GM19193 (cell line): ENCODE measurements around the gene ATP6V0E1.
A peak's percentile ranks its signal among the peaks of the same experiment; 100 is the strongest.

Source experiments
- POLR2A ChIP-seq: IDR thresholded peaks from 4 replicates; pipeline ENCODE4 v1.6.1; 2011; ENCODE audit not compliant: insufficient read depth, insufficient read length; ENCODE audit errors: extremely low read depth

The ATP6V0E1 gene

DNA sequence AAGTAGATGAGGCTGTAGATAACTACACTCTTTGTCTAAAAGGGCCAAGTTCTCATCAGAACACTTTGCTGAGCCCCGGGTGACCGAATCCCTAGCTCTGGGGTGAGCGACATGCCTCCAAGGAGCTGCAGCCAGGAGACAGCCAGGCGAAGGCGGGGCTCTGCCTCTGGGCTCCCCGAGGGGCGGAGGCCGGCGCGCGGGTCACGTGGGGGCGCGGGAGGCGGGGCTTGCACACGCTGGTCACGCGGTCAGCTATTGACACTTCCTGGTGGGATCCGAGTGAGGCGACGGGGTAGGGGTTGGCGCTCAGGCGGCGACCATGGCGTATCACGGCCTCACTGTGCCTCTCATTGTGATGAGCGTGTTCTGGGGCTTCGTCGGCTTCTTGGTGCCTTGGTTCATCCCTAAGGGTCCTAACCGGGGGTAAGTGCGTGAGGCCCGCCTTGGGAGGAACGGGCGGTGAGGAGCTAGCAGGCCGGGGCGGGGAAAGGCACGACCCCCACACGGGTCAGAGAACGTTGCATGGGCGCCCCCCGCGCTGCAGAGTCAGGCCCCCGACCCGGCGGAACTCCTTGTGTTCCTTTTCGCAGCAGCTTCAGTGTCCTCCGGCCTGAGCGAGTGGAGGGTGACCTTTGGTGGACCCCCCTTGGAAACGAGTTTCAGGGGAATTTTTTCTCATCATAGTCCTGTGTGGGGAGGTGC, at the start of gene ATP6V0E1:
Gene ATP6V0E1 (plus strand): TSS at position 230 of the 702 bp plus-strand sequence. CDS start 90 bp downstream, at position 320.
- peak; percentile 91 for TF ChIP-seq POLR2A

DNA sequence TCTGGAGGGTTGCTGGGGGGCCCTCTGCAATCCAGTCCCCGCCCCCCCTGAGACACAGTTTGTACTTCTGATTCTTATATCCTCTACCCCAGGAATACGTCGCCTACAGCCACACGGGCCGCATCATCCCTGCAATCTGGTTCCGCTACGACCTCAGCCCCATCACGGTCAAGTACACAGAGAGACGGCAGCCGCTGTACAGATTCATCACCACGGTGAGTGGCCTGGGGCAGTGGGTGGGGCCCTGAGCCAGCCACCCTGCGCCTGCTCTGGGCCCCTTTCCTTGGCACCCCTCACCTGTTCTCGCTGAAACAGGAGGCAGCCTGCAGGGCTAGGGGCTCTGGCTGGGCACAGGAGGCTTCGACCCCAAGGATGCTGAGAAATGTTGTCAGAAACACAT, 48.5 kb upstream of the ATP6V0E1 start:
- TF ChIP-seq POLR2A = no peak

DNA sequence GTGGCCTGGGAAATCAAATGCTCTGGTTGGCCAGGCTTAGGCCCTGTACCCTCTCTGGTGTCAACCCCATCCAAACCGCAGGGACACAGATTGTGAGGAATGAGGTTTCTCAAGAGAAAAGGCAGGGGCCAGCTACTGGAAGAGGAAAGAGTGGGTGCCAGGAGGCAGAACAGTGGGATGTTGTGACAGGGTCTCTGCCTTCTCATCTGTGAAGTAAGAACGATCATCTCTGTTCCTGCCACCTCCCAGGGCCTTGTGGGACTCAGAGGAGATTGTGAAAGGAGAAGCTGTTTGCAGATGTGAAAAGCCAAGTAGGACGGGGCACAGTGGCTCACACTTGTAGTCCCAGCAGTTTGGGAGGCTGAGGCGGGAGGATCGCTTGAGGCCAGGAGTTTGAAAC, 47.2 kb upstream of the ATP6V0E1 start:
- TF ChIP-seq POLR2A = no peak

DNA sequence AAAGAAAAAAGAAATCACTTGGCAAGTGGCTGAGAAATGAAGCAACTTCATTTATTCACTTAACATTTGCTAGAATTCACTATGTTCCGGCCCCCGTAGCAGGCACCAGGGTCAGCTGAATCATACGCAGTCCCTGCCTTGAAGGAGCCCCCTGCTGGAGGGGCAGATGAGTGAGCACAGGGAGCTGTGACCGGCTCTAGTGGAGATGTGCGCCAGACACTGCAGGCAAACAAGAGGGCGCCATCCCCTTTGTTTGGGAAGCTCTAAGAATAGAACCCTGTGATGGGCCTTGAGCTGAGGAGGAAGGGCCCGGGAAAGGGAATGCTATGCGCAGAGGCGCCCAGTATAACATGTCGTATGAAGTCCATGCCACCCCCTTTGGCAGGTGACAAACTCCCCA, 44.5 kb upstream of the ATP6V0E1 start:
- TF ChIP-seq POLR2A = no peak

DNA sequence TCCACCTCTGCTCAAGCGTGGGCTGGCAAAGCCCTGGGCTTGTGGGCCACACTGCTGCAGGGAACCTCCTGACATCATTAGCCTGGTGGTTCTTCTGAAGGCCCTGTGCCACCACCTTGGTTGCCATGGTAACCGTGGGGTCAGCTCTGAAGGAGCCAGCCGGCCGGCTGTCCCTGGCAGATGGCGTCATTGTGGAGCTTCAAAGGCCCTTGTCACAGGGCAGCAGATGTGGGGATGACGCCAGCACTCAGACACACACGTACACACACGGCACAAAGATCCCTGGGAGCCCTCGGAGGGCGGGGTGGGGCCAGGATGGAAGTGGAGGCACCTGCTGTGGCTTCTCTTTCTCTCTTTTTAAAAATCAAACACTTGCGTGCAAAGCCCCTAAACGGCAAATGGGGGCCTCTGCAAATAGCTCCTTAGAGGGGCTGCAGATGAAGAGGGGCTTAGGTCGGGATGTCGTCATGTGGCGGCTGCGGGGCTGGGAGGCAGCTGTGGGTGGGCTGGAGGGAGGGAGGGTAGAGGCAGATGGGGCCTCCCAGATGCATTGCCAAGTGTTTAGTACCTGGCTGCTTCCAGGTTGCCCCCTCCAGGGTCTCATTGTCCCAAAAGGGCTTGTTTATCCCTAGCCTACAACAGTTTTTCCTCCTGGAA, 43.8 kb upstream of the ATP6V0E1 start:
- no peak for TF ChIP-seq POLR2A

DNA sequence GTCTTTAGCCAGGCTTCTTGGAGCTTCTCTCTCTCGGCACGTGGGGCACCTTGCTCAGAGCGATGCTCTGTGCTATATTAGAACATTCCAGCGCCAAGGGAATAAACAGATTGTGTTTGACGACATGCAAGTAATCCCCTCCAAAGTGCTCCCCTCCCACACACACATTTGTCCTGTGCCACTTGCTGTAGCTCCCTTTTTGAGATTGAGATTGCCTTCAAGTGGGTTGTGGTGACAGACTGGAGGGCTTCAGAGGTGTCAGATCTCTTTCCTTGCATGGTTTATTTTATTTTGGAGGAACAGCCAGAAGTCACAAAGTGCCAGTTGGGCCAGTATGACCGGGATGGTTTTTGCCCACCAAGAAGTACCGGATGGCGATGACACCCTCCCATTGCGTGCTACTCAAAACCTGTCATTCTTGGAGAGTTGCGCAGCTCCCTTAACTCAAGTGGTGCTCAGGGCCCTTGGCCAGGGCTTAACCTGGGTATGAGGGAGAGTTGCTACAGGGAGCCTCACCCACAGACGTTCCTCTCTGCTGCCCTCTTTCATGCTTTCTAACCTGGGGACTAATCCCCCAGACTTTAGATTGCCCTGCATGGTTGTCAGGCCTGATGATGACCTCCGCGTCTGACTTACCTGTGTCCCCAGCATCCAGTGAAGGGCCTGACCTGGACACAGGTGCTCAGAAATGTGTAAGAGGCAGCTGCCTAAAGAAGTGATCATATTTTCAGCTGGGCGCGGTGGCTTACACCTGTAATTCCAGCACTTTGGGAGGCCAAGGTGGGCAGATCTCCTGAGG, 43.1 kb upstream of the ATP6V0E1 start:
- TF ChIP-seq POLR2A = no peak

DNA sequence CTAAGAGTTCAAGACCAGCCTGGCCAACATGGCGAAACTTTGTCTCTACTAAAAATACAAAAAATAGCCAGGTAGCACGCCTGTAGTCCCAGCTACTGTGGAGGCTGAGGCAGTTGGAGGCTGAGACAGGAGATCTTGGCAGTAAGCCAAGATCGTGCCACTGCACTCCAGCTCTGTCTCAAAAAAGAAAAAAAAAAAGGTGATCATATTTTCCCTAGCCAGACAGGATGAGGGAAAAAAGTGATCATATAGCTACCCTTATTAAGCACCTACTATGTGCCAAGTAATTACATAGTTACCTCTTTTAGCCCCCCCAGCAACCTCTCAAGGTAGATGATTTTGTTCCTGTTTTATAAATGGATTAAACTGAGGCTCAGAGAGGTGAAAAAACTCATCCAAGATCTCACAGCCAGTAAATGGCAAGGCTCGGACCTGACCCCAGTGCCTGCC, 42.5 kb upstream of the ATP6V0E1 start:
- no peak for TF ChIP-seq POLR2A

DNA sequence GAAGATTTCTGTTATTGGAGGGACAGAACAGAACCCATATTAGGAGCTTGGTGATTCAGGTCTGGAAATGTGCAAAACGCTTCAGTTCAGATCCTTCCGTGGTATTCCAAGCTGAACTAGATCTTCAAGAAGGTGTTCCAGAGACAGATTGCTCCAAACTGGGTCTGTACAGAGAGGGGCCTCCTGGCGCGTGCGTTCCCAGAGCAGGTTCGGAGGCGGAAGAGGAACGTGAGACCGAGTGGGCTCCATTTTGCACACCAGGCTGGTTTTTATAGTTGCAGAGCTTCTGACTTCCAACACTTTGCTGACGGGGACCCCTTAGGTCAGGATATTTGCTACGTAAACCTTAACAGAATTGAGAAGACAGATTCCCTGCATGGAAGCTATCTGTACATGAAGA, 41.0 kb upstream of the ATP6V0E1 start:
- no peak for TF ChIP-seq POLR2A

DNA sequence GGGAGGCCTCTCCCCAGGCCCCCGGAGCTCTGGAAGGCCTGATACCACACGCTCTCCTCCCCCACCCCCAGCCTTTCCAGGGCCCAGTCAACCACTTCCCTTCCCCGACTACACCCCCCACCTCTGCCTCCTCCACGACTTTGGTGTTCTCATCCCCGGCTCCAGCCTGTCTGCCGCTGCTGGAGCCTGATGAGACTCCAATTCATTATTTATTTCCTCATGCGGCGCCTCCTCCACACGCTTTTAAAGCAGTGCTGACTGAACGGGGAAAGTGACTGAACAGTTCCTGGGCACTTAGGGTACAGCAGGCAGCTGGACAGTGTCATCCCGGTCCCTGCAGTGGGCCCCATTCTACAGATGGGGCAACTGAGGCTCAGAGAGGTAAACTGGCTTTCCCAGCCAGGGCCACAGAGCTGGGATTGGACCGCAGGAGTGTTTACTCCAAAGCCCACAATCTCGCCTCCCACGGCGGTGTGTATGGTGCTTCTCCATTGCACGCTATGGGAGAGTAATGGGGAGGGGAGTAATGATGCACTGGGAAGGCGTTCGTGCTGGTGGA, 40.2 kb upstream of the ATP6V0E1 start:
- TF ChIP-seq POLR2A = no peak

DNA sequence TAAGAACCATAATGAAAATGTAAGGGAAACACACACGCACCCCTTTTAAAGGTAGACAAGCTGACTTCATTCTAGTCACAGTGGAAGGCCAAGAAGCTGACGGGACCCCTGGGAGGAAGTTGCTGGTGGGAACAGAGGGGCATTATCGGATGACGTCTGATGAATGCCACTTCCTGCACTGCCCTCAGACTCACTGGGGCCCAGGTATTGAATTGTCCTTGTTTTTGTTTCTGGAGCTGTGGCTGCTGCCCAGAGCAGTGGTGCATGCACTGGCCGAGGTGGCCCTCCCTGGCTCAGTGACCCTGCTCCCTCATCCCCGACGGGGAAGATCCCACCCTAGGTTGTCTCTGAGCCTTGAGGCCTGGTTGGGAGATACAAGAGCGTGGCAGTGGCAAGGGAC, 39.7 kb upstream of the ATP6V0E1 start:
- no peak for TF ChIP-seq POLR2A

DNA sequence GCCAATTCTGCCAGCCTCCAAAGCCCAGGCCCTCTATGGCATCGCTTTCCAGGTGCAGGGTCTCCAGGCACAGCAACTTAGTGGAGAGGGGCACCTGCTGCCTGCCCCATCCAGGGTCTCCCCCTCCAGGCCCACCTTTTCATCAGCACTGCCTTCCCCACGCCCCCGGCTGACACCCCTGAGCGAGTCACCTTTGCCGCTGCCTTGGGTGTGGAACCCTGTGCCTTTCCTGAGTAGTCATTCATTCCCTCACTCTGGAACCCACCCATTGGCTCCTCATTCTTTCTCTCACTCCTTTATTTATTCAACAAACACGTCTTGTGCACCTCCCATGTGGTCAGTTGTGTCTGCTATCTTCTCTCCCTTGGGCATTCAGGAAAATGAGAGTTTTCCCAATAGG, 38.8 kb upstream of the ATP6V0E1 start:
- TF ChIP-seq POLR2A = no peak

DNA sequence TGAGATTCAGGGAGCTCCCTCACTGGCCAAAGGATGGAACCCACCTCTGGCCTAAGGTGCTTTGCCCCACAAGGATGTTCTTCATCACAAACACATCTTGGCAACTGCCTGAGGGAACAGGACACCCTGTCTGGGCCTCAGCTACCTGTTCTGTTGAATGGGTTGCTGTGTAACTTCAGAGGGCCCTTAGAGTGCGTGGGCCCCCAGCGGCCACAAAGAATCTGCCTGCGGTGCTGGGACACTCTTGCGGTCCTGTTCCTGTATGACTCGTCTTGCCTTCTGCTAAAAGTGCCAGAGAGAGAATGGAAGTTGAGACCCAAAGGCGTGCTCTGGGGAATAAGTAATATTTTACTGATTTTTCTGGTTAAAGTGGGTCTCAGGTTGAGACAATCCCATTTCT, 38.4 kb upstream of the ATP6V0E1 start:
- no peak for TF ChIP-seq POLR2A

DNA sequence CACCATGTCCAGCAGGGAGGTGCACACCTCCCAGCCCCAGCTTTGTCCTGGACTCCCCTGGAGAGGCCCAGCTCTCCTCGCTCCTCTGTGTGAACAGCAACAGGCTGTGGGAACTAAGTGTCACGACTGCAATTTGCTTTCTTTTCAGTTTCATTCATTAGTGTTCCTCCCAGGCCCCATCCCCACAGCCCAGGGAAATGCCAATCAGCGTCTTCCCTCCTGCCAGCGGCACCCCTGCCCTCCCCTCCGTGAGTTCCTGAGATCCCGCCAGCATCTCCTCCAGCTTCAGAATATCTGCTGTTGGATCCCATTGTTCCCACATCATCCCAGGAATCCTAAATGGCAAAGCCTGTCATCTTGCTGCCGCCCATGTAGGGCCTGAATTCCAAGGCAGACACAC, 37.4 kb upstream of the ATP6V0E1 start:
- no peak for TF ChIP-seq POLR2A

DNA sequence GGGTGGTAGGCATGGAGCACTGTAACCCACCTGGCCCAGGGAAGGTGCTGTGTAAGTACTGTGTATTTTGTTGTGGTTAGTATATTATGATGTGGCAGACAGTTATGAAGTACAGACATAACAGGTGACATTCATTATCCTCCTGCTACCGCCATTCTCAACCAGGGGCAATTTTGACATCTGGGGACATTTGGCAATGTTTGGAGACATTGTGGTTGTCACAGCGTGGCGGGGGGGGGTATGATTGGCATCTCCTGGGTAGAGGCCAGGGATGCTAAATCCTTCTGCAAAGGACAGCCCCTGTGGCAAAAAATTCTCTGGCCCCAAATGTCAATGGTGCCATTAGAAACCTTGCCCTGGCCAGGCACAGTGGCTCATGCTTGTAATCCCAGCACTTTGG, 34.1 kb upstream of the ATP6V0E1 start:
- no peak for TF ChIP-seq POLR2A

DNA sequence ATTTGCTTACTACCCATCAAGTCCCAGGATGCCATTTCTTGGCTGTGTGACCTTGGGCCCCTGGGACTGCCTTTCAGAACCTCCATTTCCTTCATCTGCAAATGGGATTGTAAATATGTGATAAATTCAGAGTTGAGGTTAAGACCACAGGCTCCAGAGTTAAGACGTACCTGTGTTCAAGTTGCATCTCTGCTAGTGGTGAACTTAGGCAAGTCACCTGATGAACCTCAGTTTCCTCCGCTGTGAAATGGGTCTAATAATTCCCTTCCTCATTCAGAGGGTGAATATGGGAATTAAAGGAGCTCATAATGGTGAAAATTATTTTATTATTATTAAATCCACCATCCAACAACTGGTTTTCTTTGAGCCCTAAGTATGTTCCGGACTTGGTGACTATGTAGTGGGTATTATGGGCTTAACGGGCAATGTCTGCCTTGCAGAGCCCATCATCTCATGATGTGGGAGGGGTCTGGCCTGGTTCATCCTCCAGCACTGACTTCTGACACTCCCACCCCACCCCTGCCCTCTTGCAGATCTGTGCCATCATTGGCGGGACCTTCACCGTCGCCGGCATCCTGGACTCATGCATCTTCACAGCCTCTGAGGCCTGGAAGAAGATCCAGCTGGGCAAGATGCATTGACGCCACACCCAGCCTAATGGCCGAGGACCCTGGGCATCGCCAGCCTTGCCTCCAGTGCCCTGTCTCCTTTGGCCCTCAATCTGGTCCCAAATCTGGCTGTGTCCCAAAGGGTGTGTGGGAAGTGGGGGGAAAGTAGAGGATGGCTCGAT, 33.2 kb upstream of the ATP6V0E1 start:
- TF ChIP-seq POLR2A = no peak

DNA sequence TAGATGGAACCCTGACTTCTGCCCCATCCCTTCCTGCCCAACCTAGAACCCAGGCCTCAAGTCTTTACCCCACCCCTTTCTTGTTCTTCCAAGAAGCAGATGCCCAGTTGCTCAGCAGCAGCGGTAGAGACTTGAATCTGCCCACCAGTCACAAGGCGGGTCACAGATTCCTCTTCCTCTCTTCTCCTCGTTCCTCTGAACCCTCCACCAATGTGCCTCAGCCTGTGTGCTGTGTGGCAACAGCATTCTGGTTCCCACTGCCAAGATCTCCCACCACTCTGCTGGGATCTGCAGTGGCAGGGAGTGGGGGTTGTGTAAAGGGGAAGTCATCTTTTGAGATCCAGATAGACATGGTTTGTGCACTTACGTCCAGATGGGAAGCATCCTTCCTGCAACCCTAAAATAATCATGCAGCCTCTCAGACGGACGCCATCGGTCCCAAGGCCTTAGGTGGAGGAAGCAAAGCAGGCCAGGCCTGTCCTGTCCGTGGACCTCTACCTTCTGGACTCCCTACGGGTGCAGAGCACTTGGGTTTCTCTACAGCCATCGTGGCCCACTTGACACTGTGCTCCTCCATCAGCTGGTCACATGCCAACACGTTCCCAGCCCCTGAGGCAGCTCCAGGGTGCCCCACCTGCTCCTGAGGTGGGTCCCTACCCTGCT, 32.1 kb upstream of the ATP6V0E1 start:
- TF ChIP-seq POLR2A = no peak
